ENCODE data around the gene IL17RE. TPM values are rescaled to one million over a fixed set of nuclear protein-coding genes. Genes with fewer than 3 reads are reported as not detected.
A peak's percentile ranks its signal among the peaks of the same experiment; 100 is the strongest.

Gene IL17RE
- total and polyA plus RNA-seq, 2 of the 13 experiments (the other 11 are each of a cell fraction or from before 2014, with no cell fraction given): 14.5 to 24.1 TPM

GRCh38 chr3:9915254-9916141, 12.8 kb downstream of the IL17RE start (continued):
- TF ChIP-seq ATF2 (CRISPR knock-in tag; IDR thresholded peaks at IDR 0.05) (peak; percentile 34), ZBTB39 (CRISPR knock-in tag; IDR thresholded peaks at IDR 0.05) (no peak), HDAC2 (CRISPR knock-in tag; IDR thresholded peaks at IDR 0.05) (0 out of 2 replicates have a peak, but pooled peaks have one; percentile 33), ZSCAN29 (CRISPR knock-in tag; conservative IDR thresholded peaks at IDR 0.05) (no peak), ASH2L (IDR thresholded peaks at IDR 0.05; ENCODE audit: insufficient read length, low read depth, low read length) (peak; percentile 70), LBX2 (CRISPR knock-in tag; IDR thresholded peaks at IDR 0.05; ENCODE audit: borderline replicate concordance) (peak; percentile 85; the same call in 1 of the 2 replicates), ZSCAN25 (CRISPR knock-in tag; IDR thresholded peaks at IDR 0.05) (peak; percentile 99), HNF1B (CRISPR knock-in tag; IDR thresholded peaks at IDR 0.05) (peak; percentile 68), NR2F6 (IDR thresholded peaks at IDR 0.05) (no peak), NR2F6 (CRISPR knock-in tag; IDR thresholded peaks at IDR 0.05) (peak; percentile 33; the same call in 1 of the 2 replicates), ZNF879 (CRISPR knock-in tag; IDR thresholded peaks at IDR 0.05) (0 out of 2 replicates have a peak, but pooled peaks have one; percentile 55), EP300 (IDR thresholded peaks at IDR 0.05; ENCODE audit: low read depth in 2 of 2, low read length in 2 of 2) (no peak), EP300 (CRISPR knock-in tag; IDR thresholded peaks at IDR 0.05; ENCODE audit: borderline replicate concordance) (peak; percentile 27; the same call in 1 of the 2 replicates), IKZF1 (IDR thresholded peaks at IDR 0.05) (no peak), ZXDC (CRISPR knock-in tag; IDR thresholded peaks at IDR 0.05) (peak; percentile 38; the same call in 1 of the 2 replicates), RCOR2 (CRISPR knock-in tag; IDR thresholded peaks at IDR 0.05) (no peak), ZNF512 (CRISPR knock-in tag; IDR thresholded peaks at IDR 0.05) (no peak)

All from HepG2 (cell line).